Stomach (tissue), 4 donors: ENCODE results near the gene SCAF4.

Experiments
- CTCF ChIP-seq, 7 experiments: fragments of 450-650 bp in 4 of 7; fragments of 200-600 bp in 3 of 7; sonication (generic) in 3 of 7; IDR thresholded peaks; one replicate each; pipeline ENCODE4 v1.5.1; 2016 to 2019; ENCODE audit warnings: antibody characterized with exemption in 7 of 7, control low read depth in 2 of 7, mild to moderate bottlenecking in 1 of 7
- POLR2A ChIP-seq, 4 donors: fragments of 450-650 bp; IDR thresholded peaks; one replicate each; pipeline ENCODE4 v1.6.1; 2016; ENCODE audit warnings: antibody characterized with exemption in 4 of 4, control low read depth in 2 of 4, mild to moderate bottlenecking in 1 of 4, moderate library complexity in 1 of 4

- no peak for TF ChIP-seq POLR2A (IDR thresholded peaks at IDR 0.05)
- TF ChIP-seq CTCF (IDR thresholded peaks at IDR 0.05) = no peak
Measured at GRCh38 chr21:31768710-31769109, 36.8 kb upstream of the SCAF4 start.
